Esophagus muscularis mucosa (tissue), 4 donors: ENCODE measurements around the gene LMNTD2. TPM values are rescaled to one million over a fixed set of nuclear protein-coding genes. Genes with fewer than 3 reads are reported as not detected.

Experiments
- DNase-seq: peaks from one replicate; pipeline ENCODE4 v3.0.0-alpha.2; 2017; ENCODE audit errors: extremely low spot score
- H3K27ac ChIP-seq, 4 donors: fragments of 200-600 bp; sonication (generic); replicated peaks in 1 of 4; 1 replicate in 3 of 4; 2 replicates in 1 of 4; pipeline ENCODE4 v1.5.1; 2016 to 2019; ENCODE audit warnings: mild to moderate bottlenecking in 1 of 4
- H3K27me3 ChIP-seq, 4 donors: fragments of 200-600 bp; sonication (generic); one replicate each; pipeline versions ENCODE4 v1.5.1 to v1.6.0; 2016 to 2019
- H3K36me3 ChIP-seq, 4 donors: fragments of 200-600 bp; sonication (generic); one replicate each; pipeline ENCODE4 v1.5.1; 2016 to 2019
- H3K4me1 ChIP-seq, 4 donors: fragments of 200-600 bp; sonication (generic); one replicate each; pipeline ENCODE4 v1.5.1; 2016 to 2019
- H3K4me3 ChIP-seq, 4 donors: fragments of 200-600 bp; sonication (generic); 1 replicate in 2 of 4; 2 replicates in 2 of 4; pipeline ENCODE4 v1.5.1; 2016 to 2019; ENCODE audit warnings: mild to moderate bottlenecking in 4 of 4, moderate library complexity in 1 of 4
- H3K9me3 ChIP-seq, 4 donors: fragments of 200-600 bp; sonication (generic); 1 replicate in 3 of 4; 2 replicates in 1 of 4; pipeline ENCODE4 v1.5.1; 2016 to 2019
- EP300 ChIP-seq: sonication (generic); formaldehyde crosslinking; IDR thresholded peaks from one replicate; pipeline ENCODE4 v1.6.1; 2017; ENCODE audit warnings: antibody characterized with exemption
- POLR2A ChIP-seq: fragments of 450-650 bp; IDR thresholded peaks from one replicate; pipeline ENCODE4 v1.6.1; 2017; ENCODE audit warnings: antibody characterized with exemption, moderate library complexity, mild to moderate bottlenecking, low read depth
- POLR2AphosphoS5 ChIP-seq, 2 donors: sonication (generic); formaldehyde crosslinking; IDR thresholded peaks; one replicate each; pipeline ENCODE4 v1.6.1; 2017; ENCODE audit warnings: antibody characterized with exemption in 2 of 2
- WGBS: methylation state at CpG from one replicate; pipeline ENCODE4 v1.1.5; 2018; 5-methylcytosine and 5-hydroxymethylcytosine counted together
- intact Hi-C: fragments of 100-400 bp; cut with DNase I; formaldehyde crosslinking; loops from one replicate; pipeline ENCODE4 v1.15.1; 2023
- total RNA-seq, 4 donors: library from RNA; depleted of rRNA; stranded (reverse); fragments of >200 nt; gene quantifications; one replicate each; pipeline versions ENCODE4 v1.1.0 to v1.2.1, GENCODE V29; 2016
- TF ChIP-seq, protein P1 (sequence below), 3 experiments: fragments of 200-600 bp in 2 of 3; fragments of 450-650 bp in 1 of 3; sonication (generic) in 2 of 3; IDR thresholded peaks; one replicate each; pipeline ENCODE4 v1.5.1; 2017 to 2019; ENCODE audit warnings: antibody characterized with exemption in 3 of 3, mild to moderate bottlenecking in 2 of 3, moderate library complexity in 1 of 3

Gene LMNTD2
- total RNA-seq, 4 donors from 2014 or later, result 0.52 to 3.1 (median 1.7) TPM

DNA sequence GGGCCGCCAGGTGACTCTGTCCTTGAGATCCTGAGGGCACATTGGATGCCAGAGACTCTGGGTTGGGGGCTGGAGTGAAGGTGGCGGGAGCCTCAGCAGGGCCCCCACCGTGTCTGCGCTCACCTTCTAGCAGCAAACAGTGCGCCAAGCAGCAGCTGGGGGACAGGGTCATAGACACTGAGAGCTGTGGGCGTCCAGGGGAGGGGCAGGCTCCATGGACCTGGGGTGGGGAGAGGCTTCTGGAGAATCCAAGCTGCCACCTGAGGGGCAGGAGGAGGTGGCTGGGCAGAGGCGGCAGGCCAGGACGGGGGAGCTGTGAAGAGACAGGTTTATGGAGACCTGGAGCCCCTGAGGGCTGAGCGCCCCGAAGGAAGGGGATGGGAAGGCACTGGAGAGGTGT, 23.7 kb upstream of the LMNTD2 start:
- no peak for DNase-seq
- no peak overlapping the region for H3K4me3 ChIP-seq
- TF ChIP-seq POLR2AphosphoS5 (IDR thresholded peaks at IDR 0.05), result no peak
- TF ChIP-seq, protein P1, sequence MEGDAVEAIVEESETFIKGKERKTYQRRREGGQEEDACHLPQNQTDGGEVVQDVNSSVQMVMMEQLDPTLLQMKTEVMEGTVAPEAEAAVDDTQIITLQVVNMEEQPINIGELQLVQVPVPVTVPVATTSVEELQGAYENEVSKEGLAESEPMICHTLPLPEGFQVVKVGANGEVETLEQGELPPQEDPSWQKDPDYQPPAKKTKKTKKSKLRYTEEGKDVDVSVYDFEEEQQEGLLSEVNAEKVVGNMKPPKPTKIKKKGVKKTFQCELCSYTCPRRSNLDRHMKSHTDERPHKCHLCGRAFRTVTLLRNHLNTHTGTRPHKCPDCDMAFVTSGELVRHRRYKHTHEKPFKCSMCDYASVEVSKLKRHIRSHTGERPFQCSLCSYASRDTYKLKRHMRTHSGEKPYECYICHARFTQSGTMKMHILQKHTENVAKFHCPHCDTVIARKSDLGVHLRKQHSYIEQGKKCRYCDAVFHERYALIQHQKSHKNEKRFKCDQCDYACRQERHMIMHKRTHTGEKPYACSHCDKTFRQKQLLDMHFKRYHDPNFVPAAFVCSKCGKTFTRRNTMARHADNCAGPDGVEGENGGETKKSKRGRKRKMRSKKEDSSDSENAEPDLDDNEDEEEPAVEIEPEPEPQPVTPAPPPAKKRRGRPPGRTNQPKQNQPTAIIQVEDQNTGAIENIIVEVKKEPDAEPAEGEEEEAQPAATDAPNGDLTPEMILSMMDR (IDR thresholded peaks at IDR 0.05), result no peak
- no peak for TF ChIP-seq POLR2A
- TF ChIP-seq EP300, result no peak
- H3K36me3 ChIP-seq, result peaks cover 51 to 76% (median 65%) of the 10 kb centered on the region in 4 donors
- no peaks in the 10 kb centered on the region for H3K27me3 ChIP-seq
- H3K27ac ChIP-seq, result no peak overlapping the region
- H3K9me3 ChIP-seq, result no peaks in the 10 kb centered on the region
- intact Hi-C loops, result no loop called here
- 94% methylated on average over 5 of the region's 10 CpGs for WGBS
- H3K4me1 ChIP-seq, result peaks cover 15 to 26% (median 24%) of the 10 kb centered on the region in 4 donors

DNA sequence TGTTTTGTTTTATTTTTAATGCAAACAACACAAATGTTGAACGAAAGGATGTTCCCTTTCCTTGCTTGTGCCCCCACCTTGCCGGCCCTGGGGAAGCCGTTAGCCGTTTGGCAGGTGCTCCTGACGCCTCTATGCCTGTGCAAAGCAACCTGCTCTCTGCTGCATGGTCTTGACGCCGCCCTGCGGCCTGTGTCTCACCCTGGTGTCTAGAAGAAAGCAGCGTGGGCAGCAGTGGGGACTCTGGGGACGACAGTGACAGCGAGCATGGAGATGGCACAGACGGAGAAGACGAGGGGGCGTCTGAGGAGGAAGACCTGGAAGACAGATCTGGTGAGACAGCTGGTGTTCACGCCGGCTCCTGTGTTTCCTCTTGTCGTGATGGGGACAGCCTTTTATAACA, 21.2 kb upstream of the LMNTD2 start:
- intact Hi-C loops, result no loop called here
- peaks cover 38 to 50% (median 47%) of the 10 kb centered on the region in 4 donors for H3K4me1 ChIP-seq
- H3K4me3 ChIP-seq, result no peak overlapping the region
- H3K27ac ChIP-seq, result no peak overlapping the region
- 78% methylated on average over 17 of the region's 17 CpGs for WGBS
- H3K9me3 ChIP-seq, result no peaks in the 10 kb centered on the region
- DNase-seq, result no peak
- peaks cover 31 to 51% (median 40%) of the 10 kb centered on the region in 4 donors for H3K36me3 ChIP-seq
- TF ChIP-seq POLR2A, result no peak
- no peak for TF ChIP-seq POLR2AphosphoS5 (IDR thresholded peaks at IDR 0.05)
- TF ChIP-seq EP300, result no peak
- TF ChIP-seq, protein P1 (IDR thresholded peaks at IDR 0.05), result no peak
- no peaks in the 10 kb centered on the region for H3K27me3 ChIP-seq

DNA sequence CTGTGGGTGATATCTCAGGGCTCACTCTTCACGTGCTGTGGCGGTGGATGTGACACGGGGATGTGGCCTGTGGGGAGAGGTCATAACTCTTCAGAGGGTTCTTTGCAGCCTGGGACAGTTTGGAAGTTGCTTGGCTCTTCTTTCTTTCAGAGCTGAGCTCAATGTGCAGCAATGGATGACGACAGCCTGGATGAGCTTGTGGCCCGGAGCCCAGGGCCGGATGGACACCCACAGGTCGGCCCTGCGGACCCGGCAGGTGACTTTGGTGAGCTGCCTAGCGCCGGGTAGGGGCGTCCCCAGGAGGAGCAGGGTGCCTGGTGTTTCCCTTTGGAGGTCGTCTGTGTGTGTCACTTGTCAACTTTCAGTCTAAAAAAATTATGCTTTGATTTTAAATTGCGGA, 20.8 kb upstream of the LMNTD2 start:
- Histone ChIP-seq H3K27me3 (no peaks in the 10 kb centered on the region), H3K27ac (no peak overlapping the region), H3K4me3 (no peak overlapping the region), H3K9me3 (no peaks in the 10 kb centered on the region), H3K36me3 (peaks cover 30 to 47% (median 36%) of the 10 kb centered on the region in 4 donors), H3K4me1 (peaks cover 38 to 51% (median 47%) of the 10 kb centered on the region in 4 donors)
- WGBS, result 79% methylated on average over 8 of the region's 14 CpGs
- no peak for DNase-seq
- intact Hi-C loops, result no loop called here
- no peak for TF ChIP-seq POLR2AphosphoS5 (IDR thresholded peaks at IDR 0.05)
- no peak for TF ChIP-seq EP300
- TF ChIP-seq, protein P1 (IDR thresholded peaks at IDR 0.05), result no peak
- no peak for TF ChIP-seq POLR2A

DNA sequence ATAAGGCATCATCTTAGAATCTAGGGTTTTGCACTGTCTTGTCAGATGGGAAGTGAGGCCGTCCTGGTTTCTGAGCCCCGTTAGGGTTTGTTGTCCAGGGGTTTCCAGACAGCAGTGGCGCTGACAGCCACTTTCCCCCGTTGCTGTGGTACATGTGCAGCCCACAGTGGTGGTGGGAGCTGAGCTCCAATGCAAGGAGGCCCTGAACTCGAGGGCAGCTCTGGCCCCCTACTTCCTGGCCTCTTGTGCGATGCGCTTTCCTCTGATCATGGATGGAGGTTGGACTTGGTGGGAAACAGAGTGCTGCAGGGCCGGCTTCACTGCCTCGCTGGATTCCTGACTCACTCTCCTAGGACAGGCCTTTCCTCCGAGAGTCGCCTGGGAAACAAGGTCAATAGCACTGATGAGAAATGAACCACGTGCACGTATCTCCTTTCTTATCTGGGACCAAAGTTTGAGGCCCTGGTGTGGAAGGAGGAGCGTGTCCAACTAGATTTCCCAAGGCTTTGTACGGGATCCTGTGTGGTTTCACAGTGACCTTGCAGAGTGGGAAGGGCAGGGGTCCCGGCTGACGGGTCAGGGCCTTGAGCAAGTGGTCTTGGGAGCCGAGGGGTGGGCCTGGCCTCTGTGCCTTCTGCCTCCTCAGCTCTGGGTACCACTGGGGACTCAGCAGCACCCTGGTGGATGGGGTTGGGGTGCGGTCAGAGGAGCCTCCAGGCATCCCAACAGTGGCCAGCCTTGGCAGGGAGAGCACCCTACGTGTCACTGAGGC, 19.5 kb upstream of the LMNTD2 start:
- intact Hi-C loops, result no loop called here

More for the DNA sequence above, 19.5 kb upstream of the LMNTD2 start:
- H3K27me3 ChIP-seq, result no peaks in the 10 kb centered on the region
- no peak overlapping the region for H3K27ac ChIP-seq
- H3K36me3 ChIP-seq, result peaks cover 29 to 39% (median 32%) of the 10 kb centered on the region in 4 donors
- no peak for DNase-seq
- H3K4me1 ChIP-seq, result peaks cover 43 to 57% (median 53%) of the 10 kb centered on the region in 4 donors
- 65% methylated on average over 12 of the region's 20 CpGs for WGBS
- TF ChIP-seq POLR2A (no peak), POLR2AphosphoS5 (IDR thresholded peaks at IDR 0.05) (no peak), EP300 (no peak)
- TF ChIP-seq, protein P1 (IDR thresholded peaks at IDR 0.05), result no peak
- no peaks in the 10 kb centered on the region for H3K9me3 ChIP-seq
- H3K4me3 ChIP-seq, result no peak overlapping the region
